HG03354 (cell line): ENCODE results near the gene CUL1.

Source experiments
- ATAC-seq: cut with Tn5 transposase; IDR thresholded peaks from one replicate; pipeline ENCODE4 v1.9.1; 2021; ENCODE audit warnings: mild to moderate bottlenecking; ENCODE audit not compliant: unreplicated experiment, poor library complexity, severe bottlenecking

The CUL1 gene

DNA sequence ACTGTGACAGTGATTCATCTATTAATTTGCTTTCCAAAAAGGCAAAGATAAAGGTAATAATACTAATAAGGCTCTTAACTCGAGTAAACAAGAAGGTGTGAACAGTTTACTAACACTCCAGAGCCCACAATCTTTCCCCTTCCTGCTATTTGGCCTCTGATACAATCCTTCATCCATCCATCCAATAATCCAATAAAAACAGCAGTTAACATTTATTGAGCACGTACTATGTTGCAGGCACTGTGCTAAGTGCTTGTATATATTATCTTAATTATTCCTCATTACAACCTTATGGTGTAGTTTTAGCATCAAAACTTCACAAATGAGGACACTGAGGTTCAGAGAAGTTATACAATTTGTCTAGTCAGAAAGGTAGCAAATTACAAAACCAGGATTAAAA lies 135.9 kb downstream of the CUL1 start:
- no peak for ATAC-seq

DNA sequence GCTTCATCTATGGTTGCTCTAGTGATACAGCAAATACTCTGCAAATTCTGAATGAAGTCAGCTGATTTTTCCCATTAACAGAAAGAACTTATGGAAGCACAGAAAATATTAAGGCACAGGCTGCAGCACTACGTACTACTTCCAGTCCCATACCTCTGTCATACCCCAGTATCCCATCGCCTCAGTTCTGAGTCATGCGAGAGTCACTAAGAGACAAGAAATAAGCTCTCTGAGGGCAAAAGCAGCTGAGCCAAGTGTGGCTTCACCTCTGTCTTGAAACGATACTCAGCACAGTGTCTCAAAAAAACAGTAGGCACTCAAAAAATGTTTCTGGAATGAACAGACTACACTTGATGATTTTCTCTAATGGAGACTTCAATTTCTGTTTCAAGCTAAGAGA lies 137.2 kb downstream of the CUL1 start:
- ATAC-seq: no peak

DNA sequence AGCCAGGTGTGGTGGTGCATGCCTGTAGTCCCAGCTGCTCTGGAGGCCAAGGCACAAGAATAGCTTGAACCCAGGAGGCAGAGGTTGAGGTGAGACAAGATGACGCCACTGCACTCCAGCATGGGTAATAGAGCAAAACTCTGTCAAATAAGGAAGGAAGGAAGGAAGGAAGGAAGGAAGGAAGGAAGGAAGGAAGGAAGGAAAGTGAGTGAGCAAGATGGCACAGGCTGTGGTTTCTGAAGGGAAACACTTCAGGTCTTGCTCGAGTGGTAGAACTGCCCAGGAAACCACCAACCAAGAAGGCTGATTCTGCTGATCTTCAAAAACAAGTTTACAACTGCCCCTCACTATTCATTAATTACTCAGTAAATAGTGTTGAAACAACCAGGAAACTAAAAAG lies 140.2 kb downstream of the CUL1 start:
- no peak for ATAC-seq

DNA sequence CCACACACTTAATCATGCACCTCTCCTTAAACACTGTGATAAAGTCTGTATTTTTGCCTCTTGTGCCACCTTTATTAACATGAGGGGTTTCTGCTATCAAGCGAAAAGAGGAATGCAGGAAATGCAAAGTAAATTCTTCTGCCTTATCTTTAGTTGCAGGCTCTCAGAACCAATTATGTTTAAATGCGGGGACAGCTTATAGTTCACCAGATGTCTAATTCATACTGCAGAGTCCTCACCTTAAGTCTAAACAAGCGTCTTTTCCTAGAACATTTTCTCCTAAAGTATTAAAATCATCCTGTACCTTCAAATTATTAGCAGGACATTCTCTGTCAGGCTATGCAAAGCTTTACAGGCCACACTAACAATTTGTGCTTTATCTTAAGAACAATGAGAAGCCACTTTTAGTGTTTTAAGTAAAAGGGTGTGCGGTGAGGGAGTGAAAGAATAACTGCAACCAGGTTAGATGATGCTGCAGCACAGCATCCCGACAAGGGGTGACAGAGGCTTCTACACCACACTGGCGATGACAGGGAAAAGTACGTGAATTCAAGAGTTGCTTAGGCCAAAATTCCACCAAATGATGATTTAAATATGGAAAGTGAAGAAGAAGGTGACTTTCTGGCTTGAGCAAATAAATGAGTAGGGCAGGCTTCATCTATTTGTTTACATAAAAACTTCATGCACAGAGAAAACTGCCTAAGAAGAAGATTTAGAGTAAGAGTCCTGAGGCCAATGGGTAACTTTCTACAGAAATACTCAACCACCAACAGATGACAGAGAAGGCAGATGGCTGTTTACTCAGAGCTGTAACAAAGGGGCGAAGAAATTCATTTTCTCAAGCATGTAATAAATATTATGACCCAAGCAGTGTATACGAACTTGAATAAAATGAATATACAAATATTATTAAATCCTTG lies 149.4 kb downstream of the CUL1 start:
- no peak for ATAC-seq

DNA sequence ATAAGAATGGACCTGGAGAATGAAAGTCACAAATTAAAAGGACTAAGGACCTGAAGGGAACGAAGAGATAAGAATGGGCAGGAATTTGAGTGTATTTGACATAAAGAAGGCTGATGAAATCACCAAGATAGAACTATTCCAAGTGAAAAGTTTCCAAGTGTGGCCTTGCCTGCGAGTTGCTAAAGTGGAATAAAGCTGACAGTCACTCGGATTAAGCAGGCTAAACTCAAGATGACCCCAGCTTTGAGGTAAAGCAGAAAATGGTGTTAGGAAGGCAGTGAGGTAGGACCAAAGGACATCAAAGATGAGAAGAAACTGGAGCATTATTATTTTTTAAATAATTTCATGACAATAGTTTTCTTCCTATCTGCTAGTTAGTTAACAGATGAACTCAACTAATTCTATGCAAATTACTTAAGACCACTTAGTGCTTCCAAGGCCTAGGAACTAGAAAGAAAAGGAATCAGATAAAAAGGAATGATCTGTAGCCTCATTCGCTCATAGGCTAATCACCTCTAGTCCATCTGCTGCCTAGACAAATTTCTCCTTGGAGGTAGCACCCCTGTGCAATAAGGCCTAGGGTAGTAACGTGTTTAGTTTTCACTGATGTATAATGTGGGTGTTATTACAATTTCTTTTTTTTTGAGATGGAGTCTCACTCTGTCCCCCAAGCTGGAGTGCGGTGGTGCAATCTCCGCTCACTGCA lies 150.8 kb downstream of the CUL1 start:
- no peak for ATAC-seq

DNA sequence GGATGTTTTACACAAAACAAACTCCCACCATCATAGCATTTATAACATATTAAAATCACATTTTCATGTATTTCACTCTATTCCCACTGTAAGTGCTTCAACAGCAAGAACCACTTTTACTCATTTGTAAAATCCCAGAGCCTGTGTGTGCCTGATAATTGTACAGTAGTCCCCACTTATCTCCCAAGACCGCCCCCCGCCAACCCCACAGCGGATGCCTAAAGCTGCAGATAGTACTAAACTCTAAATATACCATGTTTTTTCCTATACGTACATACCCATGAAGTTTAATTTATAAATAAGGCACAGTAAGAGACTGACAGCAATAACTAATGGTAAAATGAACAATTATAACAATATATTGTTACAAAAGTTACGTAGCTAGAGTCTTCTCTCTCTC lies 151.9 kb downstream of the CUL1 start:
- ATAC-seq: no peak
